Measurements from ENCODE around the gene JPT2.

The JPT2 gene

DNA sequence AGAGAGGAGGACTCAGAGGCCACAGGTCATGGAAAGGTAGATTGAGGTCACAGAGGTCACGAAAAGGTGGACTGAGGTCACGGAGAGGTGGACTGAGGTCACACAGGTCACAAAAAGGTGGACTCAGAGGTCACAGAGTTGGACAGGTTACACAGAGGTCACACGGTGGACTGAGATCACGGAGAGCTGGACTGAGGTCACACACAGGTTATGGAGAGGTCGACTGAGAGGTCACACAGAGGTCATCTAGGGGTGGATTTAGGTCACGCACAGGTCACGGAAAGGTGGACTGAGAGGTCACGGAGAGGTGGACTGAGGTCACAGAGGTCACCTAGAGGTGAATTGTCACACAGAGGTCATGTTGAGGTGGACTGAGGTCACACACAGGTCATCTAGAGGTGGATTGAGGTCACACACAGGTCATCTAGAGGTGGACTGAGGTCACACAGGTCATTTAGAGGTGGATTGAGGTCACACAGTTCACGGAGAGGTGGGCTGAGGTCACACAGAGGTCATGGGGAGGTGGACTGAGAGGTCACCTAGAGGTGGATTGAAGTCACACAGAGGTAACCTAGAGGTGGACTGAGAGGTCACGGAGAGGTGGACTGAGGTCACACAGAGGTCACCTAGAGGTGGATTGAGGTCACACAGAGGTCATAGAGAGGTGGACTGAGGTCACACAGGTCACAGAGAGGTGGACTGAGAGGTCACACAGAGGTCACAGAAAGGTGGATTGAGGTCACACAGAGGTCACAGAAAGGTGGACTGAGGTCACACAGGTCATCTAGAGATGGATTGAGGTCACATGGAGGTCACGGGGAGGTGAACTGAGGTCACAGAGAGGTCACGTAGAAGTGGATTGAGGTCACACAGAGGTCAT is 26.7 kb upstream of the JPT2 start:
- H3K27me3 ChIP-seq (ENCODE audit: control insufficient read depth in 5 of 5, insufficient read depth in 4 of 5, low read length in 5 of 5) = no peaks in the 10 kb centered on the region
- H3K9ac ChIP-seq (ENCODE audit: low read length in 5 of 5) = no peak overlapping the region
- H3K4me1 ChIP-seq (ENCODE audit: control insufficient read depth in 5 of 5, insufficient read depth in 5 of 5, low read length in 5 of 5) = peaks cover 0 to 7% (median 0%) of the 10 kb centered on the region in 5 donors
- no peak overlapping the region for H3K27ac ChIP-seq (ENCODE audit: low read depth, low read length)
- H3K36me3 ChIP-seq (ENCODE audit: control insufficient read depth in 5 of 5, insufficient read depth in 5 of 5, low read length in 5 of 5) = peaks cover 3 to 69% (median 52%) of the 10 kb centered on the region in 5 donors
- no peak overlapping the region for H3K4me3 ChIP-seq (ENCODE audit: low read depth in 1 of 5, low read length in 5 of 5)
- no peaks in the 10 kb centered on the region for H3K9me3 ChIP-seq (ENCODE audit: control insufficient read depth in 5 of 5, low read length in 5 of 5)

DNA sequence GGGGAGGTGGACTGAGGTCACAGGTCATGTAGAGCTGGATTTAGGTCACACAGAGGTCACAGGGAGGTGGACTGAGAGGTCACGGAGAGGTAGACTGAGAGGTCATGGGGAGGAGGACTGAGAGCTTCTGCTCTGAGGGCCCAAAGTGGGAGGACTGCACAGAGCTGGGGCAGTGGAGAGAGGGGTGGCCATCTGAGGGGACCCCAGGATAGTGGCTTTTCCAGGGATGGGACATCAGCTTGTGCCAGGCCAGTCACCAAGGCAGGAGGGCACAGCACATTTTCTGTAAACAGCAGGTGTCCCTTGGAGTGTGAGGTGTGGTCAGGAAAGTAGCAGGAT is 26.1 kb upstream of the JPT2 start:
- Histone ChIP-seq H3K27ac (ENCODE audit: low read depth, low read length) (no peak overlapping the region), H3K9ac (ENCODE audit: low read length in 5 of 5) (no peak overlapping the region), H3K9me3 (ENCODE audit: control insufficient read depth in 5 of 5, low read length in 5 of 5) (no peaks in the 10 kb centered on the region), H3K36me3 (ENCODE audit: control insufficient read depth in 5 of 5, insufficient read depth in 5 of 5, low read length in 5 of 5) (peaks cover 0 to 70% (median 54%) of the 10 kb centered on the region in 5 donors), H3K4me3 (ENCODE audit: low read depth in 1 of 5, low read length in 5 of 5) (no peak overlapping the region), H3K27me3 (ENCODE audit: control insufficient read depth in 5 of 5, insufficient read depth in 4 of 5, low read length in 5 of 5) (no peaks in the 10 kb centered on the region), H3K4me1 (ENCODE audit: control insufficient read depth in 5 of 5, insufficient read depth in 5 of 5, low read length in 5 of 5) (peaks cover 0 to 7% (median 0%) of the 10 kb centered on the region in 5 donors)

DNA sequence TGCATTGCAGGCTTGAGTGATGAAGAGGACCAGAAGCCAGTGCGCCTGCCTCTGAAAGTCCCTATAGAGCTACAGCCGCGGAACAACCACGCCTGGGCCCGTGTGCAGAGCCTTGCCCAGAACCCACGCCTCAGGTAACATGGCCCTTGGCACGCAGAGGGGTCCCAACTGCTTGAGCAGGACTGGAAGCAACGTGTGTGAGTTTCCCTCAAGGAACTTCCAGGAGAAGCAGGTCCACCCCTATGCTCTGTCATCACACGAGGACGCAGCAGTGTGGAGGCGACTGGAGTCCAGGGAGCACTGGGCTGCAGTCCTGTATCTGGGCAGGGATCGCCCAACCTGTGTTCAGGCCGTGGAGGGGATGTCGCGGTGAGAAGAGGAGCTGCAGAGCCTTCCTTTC is 25.1 kb upstream of the JPT2 start:
- H3K9ac ChIP-seq (ENCODE audit: low read length in 5 of 5) = no peak overlapping the region
- H3K27ac ChIP-seq (ENCODE audit: low read depth, low read length) = no peak overlapping the region
- H3K4me3 ChIP-seq (ENCODE audit: low read depth in 1 of 5, low read length in 5 of 5) = no peak overlapping the region
- peaks cover 0 to 75% (median 64%) of the 10 kb centered on the region in 5 donors for H3K36me3 ChIP-seq (ENCODE audit: control insufficient read depth in 5 of 5, insufficient read depth in 5 of 5, low read length in 5 of 5)
- H3K9me3 ChIP-seq (ENCODE audit: control insufficient read depth in 5 of 5, low read length in 5 of 5) = no peaks in the 10 kb centered on the region
- no peaks in the 10 kb centered on the region for H3K27me3 ChIP-seq (ENCODE audit: control insufficient read depth in 5 of 5, insufficient read depth in 4 of 5, low read length in 5 of 5)
- H3K4me1 ChIP-seq (ENCODE audit: control insufficient read depth in 5 of 5, insufficient read depth in 5 of 5, low read length in 5 of 5) = peaks cover 0 to 7% (median 0%) of the 10 kb centered on the region in 5 donors

DNA sequence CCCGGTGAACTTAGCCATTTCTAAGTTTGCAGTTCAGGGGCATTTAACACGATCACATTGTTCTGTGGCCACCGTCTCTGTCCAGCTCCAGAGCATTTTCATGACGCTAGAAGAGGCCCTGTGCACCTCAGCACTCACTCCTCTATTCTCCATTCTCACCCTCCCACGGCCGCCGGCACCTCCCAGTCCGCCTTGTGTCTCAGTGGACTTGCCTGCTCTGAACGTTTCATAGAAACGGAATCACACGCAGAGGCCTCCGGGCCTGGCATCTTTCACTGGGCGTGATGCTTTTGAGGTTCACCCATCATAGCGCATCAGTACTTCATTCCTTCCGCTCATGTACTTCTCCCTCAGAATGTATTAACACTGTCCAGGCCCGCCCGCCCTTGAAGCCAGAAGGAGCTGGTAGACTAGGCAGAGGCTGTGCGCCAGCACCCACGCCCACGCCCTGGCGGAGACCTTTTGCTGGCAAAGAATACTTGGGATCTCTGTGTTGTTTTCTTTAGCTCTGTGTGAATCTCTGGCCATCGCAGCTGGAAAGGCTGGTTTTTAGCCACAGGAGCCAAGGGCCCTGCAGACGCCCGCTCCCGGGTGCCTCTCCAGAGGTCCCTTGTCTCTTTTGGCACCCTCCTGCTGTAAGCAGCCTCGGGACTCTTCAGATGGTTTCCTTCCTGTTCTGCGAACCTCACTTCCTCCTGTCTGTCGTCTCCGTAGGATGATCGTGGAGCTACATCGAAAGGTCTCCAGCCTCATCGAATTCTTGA is 23.4 kb upstream of the JPT2 start:
- no peak overlapping the region for H3K9ac ChIP-seq (ENCODE audit: low read length in 5 of 5)
- no peaks in the 10 kb centered on the region for H3K27me3 ChIP-seq (ENCODE audit: control insufficient read depth in 5 of 5, insufficient read depth in 4 of 5, low read length in 5 of 5)
- no peak overlapping the region for H3K27ac ChIP-seq (ENCODE audit: low read depth, low read length)
- peaks cover 0 to 7% (median 0%) of the 10 kb centered on the region in 5 donors for H3K4me1 ChIP-seq (ENCODE audit: control insufficient read depth in 5 of 5, insufficient read depth in 5 of 5, low read length in 5 of 5)
- H3K4me3 ChIP-seq (ENCODE audit: low read depth in 1 of 5, low read length in 5 of 5) = no peak overlapping the region
- H3K36me3 ChIP-seq (ENCODE audit: control insufficient read depth in 5 of 5, insufficient read depth in 5 of 5, low read length in 5 of 5) = peaks cover 0 to 91% (median 73%) of the 10 kb centered on the region in 5 donors
- H3K9me3 ChIP-seq (ENCODE audit: control insufficient read depth in 5 of 5, low read length in 5 of 5) = no peaks in the 10 kb centered on the region

DNA sequence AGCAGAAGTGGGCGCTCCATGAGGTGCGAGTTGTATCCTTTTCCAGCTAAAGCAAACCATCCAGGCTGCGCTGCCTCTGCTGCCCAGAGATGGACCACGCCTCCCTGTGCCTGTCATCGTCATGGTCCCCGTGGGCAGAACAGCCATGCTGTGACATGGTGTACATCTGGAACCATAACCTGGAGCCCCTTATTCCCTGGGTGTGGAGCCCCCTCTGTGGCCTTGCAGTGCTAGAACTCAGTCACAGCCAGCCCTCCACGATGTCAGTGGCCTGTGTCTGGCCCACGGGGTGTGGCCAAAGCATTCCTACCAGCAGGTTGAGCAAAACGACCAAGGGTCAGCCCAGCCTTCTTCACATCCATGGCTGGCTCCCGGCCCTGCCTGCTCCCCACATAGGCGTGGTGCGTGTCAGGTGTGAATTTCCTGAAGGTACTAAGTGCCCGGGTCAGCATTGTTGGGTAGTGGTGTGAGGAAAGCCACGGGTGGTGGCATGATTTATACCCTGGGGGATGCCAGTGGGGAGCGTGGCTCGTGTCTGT is 22.7 kb upstream of the JPT2 start:
- Histone ChIP-seq H3K27me3 (ENCODE audit: control insufficient read depth in 5 of 5, insufficient read depth in 4 of 5, low read length in 5 of 5) (no peaks in the 10 kb centered on the region), H3K4me3 (ENCODE audit: low read depth in 1 of 5, low read length in 5 of 5) (no peak overlapping the region), H3K36me3 (ENCODE audit: control insufficient read depth in 5 of 5, insufficient read depth in 5 of 5, low read length in 5 of 5) (peaks cover 1 to 95% (median 80%) of the 10 kb centered on the region in 5 donors), H3K27ac (ENCODE audit: low read depth, low read length) (no peak overlapping the region), H3K9ac (ENCODE audit: low read length in 5 of 5) (no peak overlapping the region), H3K4me1 (ENCODE audit: control insufficient read depth in 5 of 5, insufficient read depth in 5 of 5, low read length in 5 of 5) (peaks cover 0 to 7% (median 0%) of the 10 kb centered on the region in 5 donors), H3K9me3 (ENCODE audit: control insufficient read depth in 5 of 5, low read length in 5 of 5) (no peaks in the 10 kb centered on the region)

DNA sequence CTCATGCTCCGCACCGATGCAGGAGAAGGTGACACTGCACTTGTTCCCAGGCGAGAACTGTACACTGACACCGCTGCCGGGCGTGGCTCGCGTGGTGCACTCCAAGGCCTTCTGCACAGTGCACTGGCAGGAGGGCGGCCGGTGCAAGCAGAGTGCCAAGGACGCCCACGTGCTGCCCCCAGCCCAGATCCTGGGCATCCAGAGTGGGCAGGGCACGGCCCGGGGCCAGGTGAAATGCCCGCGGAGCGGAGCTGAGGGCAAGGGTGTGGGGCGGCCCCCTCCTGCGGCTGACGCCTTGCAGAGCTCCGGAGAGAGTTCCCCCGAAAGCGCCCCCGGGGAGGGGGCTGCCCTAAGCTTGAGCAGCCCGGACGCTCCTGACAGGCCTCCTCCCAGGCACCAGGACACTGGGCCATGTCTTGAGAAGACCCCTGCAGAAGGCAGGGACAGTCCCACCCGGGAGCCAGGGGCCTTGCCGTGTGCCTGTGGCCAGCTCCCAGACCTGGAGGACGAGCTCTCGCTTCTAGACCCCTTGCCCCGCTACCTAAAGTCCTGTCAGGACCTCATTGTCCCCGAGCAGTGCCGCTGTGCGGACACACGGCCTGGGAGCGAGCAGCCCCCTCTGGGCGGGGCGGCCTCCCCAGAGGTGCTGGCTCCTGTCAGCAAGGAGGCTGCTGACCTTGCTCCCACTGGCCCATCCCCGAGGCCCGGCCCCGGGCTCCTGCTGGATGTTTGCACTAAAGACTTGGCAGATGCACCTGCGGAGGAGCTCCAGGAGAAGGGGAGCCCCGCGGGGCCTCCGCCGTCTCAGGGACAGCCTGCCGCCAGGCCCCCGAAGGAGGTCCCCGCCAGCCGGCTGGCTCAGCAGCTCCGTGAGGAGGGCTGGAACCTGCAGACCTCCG is 21.9 kb upstream of the JPT2 start:
- Histone ChIP-seq H3K9me3 (ENCODE audit: control insufficient read depth in 5 of 5, low read length in 5 of 5) (no peaks in the 10 kb centered on the region), H3K9ac (ENCODE audit: low read length in 5 of 5) (no peak overlapping the region), H3K27me3 (ENCODE audit: control insufficient read depth in 5 of 5, insufficient read depth in 4 of 5, low read length in 5 of 5) (no peaks in the 10 kb centered on the region), H3K4me3 (ENCODE audit: low read depth in 1 of 5, low read length in 5 of 5) (no peak overlapping the region), H3K27ac (ENCODE audit: low read depth, low read length) (no peak overlapping the region), H3K36me3 (ENCODE audit: control insufficient read depth in 5 of 5, insufficient read depth in 5 of 5, low read length in 5 of 5) (peaks cover 2 to 95% (median 80%) of the 10 kb centered on the region in 5 donors), H3K4me1 (ENCODE audit: control insufficient read depth in 5 of 5, insufficient read depth in 5 of 5, low read length in 5 of 5) (peaks cover 0 to 7% (median 0%) of the 10 kb centered on the region in 5 donors)

DNA sequence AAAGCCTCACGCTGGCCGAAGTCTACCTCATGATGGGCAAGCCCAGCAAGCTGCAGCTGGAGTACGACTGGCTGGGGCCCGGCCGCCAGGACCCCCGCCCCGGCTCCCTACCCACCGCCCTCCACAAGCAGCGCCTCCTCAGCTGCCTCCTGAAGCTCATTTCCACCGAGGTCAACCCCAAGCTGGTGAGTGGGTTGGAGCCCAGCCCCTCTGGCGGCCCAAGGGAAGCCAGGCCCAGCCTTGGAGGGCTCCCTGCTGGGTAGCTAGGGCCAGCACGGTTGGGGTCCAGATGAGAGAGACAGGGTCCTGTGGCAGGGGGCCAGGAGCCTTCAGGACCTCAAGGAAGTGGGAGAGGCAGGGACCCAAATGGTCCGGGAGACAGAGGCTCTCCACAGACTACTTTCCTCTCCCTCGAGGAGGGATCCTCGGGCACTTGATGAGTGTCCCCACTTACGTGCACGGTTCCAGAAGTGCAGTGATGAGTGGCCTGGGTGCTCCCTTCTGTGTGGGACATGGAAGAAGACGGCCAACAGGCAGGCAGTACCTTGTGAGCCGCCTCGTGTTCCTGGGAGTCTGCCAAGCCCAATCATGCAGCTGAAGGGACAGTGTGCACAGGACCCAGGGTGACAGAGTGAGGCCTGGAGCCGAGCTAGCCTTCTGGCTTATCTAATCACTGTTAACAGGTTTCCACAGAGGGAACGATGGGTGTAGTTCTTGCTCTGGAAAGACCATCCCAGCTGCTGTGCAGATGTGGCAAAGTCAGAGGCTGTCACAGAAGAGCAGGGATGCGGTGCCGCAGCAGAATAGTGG is 21.1 kb upstream of the JPT2 start:
- H3K4me3 ChIP-seq (ENCODE audit: low read depth in 1 of 5, low read length in 5 of 5) = no peak overlapping the region
- no peak overlapping the region for H3K27ac ChIP-seq (ENCODE audit: low read depth, low read length)
- H3K9ac ChIP-seq (ENCODE audit: low read length in 5 of 5) = no peak overlapping the region
- peaks cover 2 to 92% (median 79%) of the 10 kb centered on the region in 5 donors for H3K36me3 ChIP-seq (ENCODE audit: control insufficient read depth in 5 of 5, insufficient read depth in 5 of 5, low read length in 5 of 5)
- H3K9me3 ChIP-seq (ENCODE audit: control insufficient read depth in 5 of 5, low read length in 5 of 5) = no peaks in the 10 kb centered on the region
- H3K4me1 ChIP-seq (ENCODE audit: control insufficient read depth in 5 of 5, insufficient read depth in 5 of 5, low read length in 5 of 5) = peaks cover 0 to 7% (median 0%) of the 10 kb centered on the region in 5 donors
- no peaks in the 10 kb centered on the region for H3K27me3 ChIP-seq (ENCODE audit: control insufficient read depth in 5 of 5, insufficient read depth in 4 of 5, low read length in 5 of 5)

DNA sequence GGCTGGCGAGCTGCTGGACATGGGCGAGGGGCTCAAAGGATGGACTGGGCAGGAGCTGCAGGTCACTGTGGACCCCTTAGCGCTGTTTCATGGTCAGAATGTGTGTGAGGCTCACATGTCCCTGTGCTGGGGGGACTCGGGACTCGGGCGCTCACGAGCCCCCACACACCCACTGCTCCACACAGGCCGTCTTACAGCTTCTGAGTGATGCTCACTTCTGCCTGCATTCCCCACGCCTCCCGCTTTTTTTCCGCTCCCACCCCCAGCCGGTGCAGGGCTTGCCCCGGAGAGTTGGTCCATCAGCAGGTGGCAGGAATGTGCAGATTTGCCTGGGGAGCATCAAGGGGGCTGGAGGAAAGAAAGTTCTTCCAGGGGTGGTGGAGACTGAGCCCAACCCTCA is 20.2 kb upstream of the JPT2 start:
- Histone ChIP-seq H3K27me3 (ENCODE audit: control insufficient read depth in 5 of 5, insufficient read depth in 4 of 5, low read length in 5 of 5) (no peaks in the 10 kb centered on the region), H3K36me3 (ENCODE audit: control insufficient read depth in 5 of 5, insufficient read depth in 5 of 5, low read length in 5 of 5) (peaks cover 2 to 92% (median 79%) of the 10 kb centered on the region in 5 donors), H3K27ac (ENCODE audit: low read depth, low read length) (no peak overlapping the region), H3K4me1 (ENCODE audit: control insufficient read depth in 5 of 5, insufficient read depth in 5 of 5, low read length in 5 of 5) (peaks cover 0 to 7% (median 0%) of the 10 kb centered on the region in 5 donors), H3K9ac (ENCODE audit: low read length in 5 of 5) (no peak overlapping the region), H3K9me3 (ENCODE audit: control insufficient read depth in 5 of 5, low read length in 5 of 5) (no peaks in the 10 kb centered on the region), H3K4me3 (ENCODE audit: low read depth in 1 of 5, low read length in 5 of 5) (no peak overlapping the region)

DNA sequence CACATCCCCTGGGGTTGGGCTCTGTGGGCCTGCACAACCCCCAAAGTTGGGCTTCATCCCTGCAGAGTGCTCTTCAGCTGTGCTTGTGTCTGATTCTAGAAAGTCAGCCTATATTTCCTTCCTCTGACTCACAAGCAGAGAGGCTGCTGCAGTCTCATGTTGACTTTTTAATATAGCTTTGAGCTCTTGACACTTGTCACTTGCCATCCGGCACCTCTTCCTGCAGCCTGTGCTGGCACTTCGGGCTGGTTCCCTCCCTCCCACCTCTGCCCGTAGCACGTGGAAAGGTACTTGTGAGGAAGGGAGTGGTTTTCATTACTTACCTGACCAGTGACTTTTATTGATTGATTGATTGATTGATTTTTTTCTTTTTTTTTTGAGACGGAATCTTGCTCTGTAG is 19.0 kb upstream of the JPT2 start:
- no peak overlapping the region for H3K9ac ChIP-seq (ENCODE audit: low read length in 5 of 5)
- no peak overlapping the region for H3K27ac ChIP-seq (ENCODE audit: low read depth, low read length)
- H3K4me1 ChIP-seq (ENCODE audit: control insufficient read depth in 5 of 5, insufficient read depth in 5 of 5, low read length in 5 of 5) = peaks cover 0 to 7% (median 0%) of the 10 kb centered on the region in 5 donors
- no peaks in the 10 kb centered on the region for H3K9me3 ChIP-seq (ENCODE audit: control insufficient read depth in 5 of 5, low read length in 5 of 5)
- peaks cover 5 to 96% (median 86%) of the 10 kb centered on the region in 5 donors for H3K36me3 ChIP-seq (ENCODE audit: control insufficient read depth in 5 of 5, insufficient read depth in 5 of 5, low read length in 5 of 5)
- H3K27me3 ChIP-seq (ENCODE audit: control insufficient read depth in 5 of 5, insufficient read depth in 4 of 5, low read length in 5 of 5) = no peaks in the 10 kb centered on the region
- no peak overlapping the region for H3K4me3 ChIP-seq (ENCODE audit: low read depth in 1 of 5, low read length in 5 of 5)
